ENCODE measurements around the gene ACTBL2.

The ACTBL2 gene

DNA sequence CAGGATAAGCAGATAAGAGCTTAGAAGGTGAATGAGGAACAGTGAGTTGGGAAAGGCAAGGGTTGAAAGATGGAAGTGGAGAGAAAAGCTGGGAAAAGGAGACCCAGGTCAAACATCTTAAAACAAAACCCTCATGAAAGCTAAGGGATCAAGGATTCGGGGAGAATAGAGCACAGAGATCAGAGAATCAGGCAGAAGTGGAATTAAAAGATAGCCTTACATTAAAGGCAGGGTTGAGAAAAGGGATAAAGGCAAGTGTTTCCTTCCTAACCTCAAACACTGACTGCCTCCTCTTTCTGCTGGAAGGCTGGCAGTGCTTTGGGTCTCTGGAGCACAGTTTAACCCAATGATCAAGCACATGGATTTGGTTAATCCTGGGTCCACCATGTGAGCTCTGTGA lies 28.7 kb upstream of the ACTBL2 start:
- Histone ChIP-seq H3K9ac (ENCODE audit: insufficient read length) (no peak overlapping the region), H3K9me3 (ENCODE audit: low read depth, low read length) (no peaks in the 10 kb centered on the region), H3K4me3 (no peak overlapping the region), H3K36me3 (ENCODE audit: insufficient read depth, low read length) (no peaks in the 10 kb centered on the region), H3K27ac (no peak overlapping the region)
- no peak for DNase-seq (ENCODE audit: low read depth, low spot score)
- TF ChIP-seq POLR2AphosphoS5 (IDR thresholded peaks at IDR 0.05; ENCODE audit: borderline replicate concordance, low read depth, low read length) = no peak
- no peak for TF ChIP-seq FOXP2 (optimal IDR thresholded peaks at IDR 0.05; ENCODE audit: control extremely low read depth, extremely low read length, insufficient read depth)
- TF ChIP-seq EZH2 (IDR thresholded peaks at IDR 0.05) = no peak

DNA sequence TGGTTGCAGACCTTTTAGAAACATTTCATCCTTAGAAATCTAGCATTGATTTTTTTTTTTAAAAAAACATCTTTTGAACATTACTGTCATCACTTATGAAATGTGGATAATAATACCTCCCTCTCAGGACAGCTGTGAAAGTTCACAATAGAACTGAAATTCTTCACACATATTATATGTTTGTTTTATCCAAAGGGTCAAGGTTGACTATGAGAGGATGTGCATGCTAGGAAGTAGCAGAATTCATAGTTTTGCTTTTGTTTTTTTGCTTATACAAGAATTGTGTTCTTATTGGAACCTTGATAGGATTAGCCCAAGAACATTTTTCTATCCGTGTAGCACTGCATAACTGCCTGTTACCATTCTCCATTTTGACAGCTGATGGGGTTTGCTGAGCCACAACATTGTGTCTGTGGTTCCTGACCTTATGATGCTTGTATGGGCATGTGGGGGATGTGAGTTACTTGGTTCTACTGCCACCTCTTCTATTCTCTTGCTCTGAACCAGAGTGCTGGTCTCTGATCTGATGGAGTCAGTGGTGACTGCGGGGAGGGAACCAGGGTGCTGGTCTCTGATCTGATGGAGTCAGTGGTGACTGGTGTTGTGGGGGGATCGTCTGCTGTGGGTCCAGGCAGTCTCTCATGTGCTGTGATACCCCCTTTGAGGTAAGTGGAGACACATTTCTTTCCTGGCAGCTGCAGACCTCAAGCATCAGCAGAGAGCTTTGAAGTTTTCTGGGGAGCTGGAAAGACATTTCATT lies 27.1 kb upstream of the ACTBL2 start:
- TF ChIP-seq EZH2 (IDR thresholded peaks at IDR 0.05) (no peak), POLR2AphosphoS5 (IDR thresholded peaks at IDR 0.05; ENCODE audit: borderline replicate concordance, low read depth, low read length) (no peak), FOXP2 (optimal IDR thresholded peaks at IDR 0.05; ENCODE audit: control extremely low read depth, extremely low read length, insufficient read depth) (no peak)
- no peak for DNase-seq (ENCODE audit: low read depth, low spot score)
- Histone ChIP-seq H3K9ac (ENCODE audit: insufficient read length) (no peak overlapping the region), H3K9me3 (ENCODE audit: low read depth, low read length) (no peaks in the 10 kb centered on the region), H3K4me3 (no peak overlapping the region), H3K36me3 (ENCODE audit: insufficient read depth, low read length) (no peaks in the 10 kb centered on the region), H3K27ac (no peak overlapping the region)

DNA sequence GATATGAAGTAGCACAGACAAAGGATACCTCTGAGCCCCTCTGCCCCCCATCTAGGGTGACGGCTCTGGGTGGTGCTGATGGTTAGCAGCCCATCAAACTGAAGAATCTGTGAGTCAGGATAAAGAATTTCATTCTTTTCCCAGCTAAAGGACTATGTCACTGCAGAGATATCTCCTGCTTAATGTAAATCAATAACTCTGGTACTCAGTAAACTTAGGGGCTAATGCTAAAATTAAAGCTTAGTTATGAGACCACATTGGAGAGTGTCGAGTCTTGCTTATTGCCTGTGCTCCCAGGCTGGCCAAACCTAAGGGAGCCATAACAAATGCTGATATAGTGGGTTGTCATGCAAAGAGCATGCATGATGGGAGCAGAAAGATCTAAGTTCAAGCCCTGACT lies 25.6 kb upstream of the ACTBL2 start:
- H3K9me3 ChIP-seq (ENCODE audit: low read depth, low read length) = no peaks in the 10 kb centered on the region
- no peaks in the 10 kb centered on the region for H3K36me3 ChIP-seq (ENCODE audit: insufficient read depth, low read length)
- no peak for TF ChIP-seq EZH2 (IDR thresholded peaks at IDR 0.05)
- TF ChIP-seq POLR2AphosphoS5 (IDR thresholded peaks at IDR 0.05; ENCODE audit: borderline replicate concordance, low read depth, low read length) = no peak
- TF ChIP-seq FOXP2 (optimal IDR thresholded peaks at IDR 0.05; ENCODE audit: control extremely low read depth, extremely low read length, insufficient read depth) = no peak
- H3K27ac ChIP-seq = no peak overlapping the region
- no peak for DNase-seq (ENCODE audit: low read depth, low spot score)
- no peak overlapping the region for H3K9ac ChIP-seq (ENCODE audit: insufficient read length)
- no peak overlapping the region for H3K4me3 ChIP-seq

DNA sequence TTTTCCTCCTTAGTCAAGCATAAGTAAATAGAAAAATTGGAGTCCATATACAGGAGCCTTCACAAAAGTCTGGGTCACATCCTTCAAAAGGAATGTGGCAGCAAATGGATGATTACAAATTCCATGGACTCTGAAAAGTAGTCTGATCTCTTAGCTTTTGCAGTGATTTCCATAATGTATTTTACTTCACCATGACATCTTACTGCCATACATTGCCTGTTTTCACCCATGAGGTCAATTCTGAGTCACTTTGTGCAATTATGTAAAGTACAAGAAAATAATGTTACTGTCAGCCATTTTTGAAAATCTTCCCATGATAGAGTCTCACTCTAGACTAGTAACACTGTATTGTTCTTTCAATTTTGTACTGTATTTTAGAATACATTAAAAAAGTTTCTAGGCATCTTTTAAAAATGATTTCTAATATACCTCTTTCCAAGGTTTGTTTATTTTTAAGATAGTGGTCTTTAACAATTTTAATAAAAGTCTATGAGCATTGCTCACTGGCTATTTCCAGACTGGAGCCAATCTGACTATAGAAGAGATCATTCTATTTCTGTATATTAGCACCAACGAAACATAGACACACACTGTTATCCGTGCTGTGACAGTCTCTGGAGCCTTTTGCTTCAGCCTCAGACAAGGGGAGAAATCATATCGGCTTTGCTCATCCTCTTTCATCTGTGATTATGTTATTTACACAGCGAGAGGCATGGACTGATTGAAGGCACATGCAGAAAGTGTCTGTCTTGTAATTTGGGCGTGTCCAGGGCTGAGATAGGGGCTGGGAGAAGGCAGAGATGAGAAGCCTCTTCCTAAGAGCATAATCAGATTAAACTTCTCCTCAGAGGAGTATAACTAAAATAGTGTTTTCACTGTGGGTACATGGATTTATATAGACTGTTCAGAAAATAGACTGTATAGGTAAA lies 22.9 kb upstream of the ACTBL2 start:
- DNase-seq (ENCODE audit: low read depth, low spot score) = no peak
- no peak overlapping the region for H3K27ac ChIP-seq

DNA sequence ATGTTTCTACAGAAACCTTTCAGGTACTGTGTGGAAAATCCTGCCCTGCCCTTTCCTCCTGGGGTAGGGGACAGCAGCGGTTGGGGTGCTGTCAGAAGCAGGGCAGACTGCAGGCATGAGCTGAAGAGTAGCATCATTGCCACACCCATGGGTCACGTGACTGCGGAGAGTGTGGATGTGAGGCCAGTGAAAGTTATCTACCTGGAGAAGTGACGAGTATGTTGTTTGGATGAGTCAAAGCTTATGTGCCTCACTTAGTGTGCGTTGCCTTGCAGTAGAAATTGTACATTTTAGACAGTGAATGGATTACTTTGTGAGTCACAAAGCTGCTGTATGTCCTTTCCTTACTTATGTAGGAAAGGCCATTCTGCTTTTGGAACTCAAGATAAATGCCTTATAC lies 21.7 kb upstream of the ACTBL2 start:
- DNase-seq (ENCODE audit: low read depth, low spot score) = no peak
- Histone ChIP-seq H3K9ac (ENCODE audit: insufficient read length) (no peak overlapping the region), H3K36me3 (ENCODE audit: insufficient read depth, low read length) (no peaks in the 10 kb centered on the region), H3K4me3 (no peak overlapping the region), H3K9me3 (ENCODE audit: low read depth, low read length) (no peaks in the 10 kb centered on the region), H3K27ac (no peak overlapping the region)
- TF ChIP-seq FOXP2 (optimal IDR thresholded peaks at IDR 0.05; ENCODE audit: control extremely low read depth, extremely low read length, insufficient read depth) = no peak
- TF ChIP-seq POLR2AphosphoS5 (IDR thresholded peaks at IDR 0.05; ENCODE audit: borderline replicate concordance, low read depth, low read length) = no peak
- no peak for TF ChIP-seq EZH2 (IDR thresholded peaks at IDR 0.05)

More for the DNA sequence above, 22.9 kb upstream of the ACTBL2 start:
- no peak for TF ChIP-seq EZH2 (IDR thresholded peaks at IDR 0.05)
- TF ChIP-seq FOXP2 (optimal IDR thresholded peaks at IDR 0.05; ENCODE audit: control extremely low read depth, extremely low read length, insufficient read depth) = no peak
- no peak for TF ChIP-seq POLR2AphosphoS5 (IDR thresholded peaks at IDR 0.05; ENCODE audit: borderline replicate concordance, low read depth, low read length)
- H3K4me3 ChIP-seq = no peak overlapping the region
- H3K9ac ChIP-seq (ENCODE audit: insufficient read length) = no peak overlapping the region
- no peaks in the 10 kb centered on the region for H3K36me3 ChIP-seq (ENCODE audit: insufficient read depth, low read length)
- no peaks in the 10 kb centered on the region for H3K9me3 ChIP-seq (ENCODE audit: low read depth, low read length)

DNA sequence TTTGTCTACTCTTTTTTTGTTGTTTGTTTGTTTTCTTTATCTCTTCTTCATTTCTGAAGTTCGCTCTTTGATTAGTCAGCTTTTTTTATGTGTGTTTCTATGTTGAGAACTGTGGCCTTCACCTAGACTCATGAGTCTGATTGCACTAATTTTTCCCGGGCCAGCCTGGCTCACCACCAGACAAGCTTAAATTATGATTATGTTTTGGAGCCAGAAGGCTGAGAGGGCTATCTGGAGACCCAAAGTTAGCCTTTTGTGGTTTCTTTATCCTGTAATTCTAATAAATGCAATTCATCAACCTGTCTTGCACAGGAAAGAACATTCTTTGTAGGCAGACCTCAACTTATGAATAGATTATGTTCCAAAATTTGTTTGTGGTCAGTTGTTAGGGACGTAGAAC lies 20.8 kb upstream of the ACTBL2 start:
- no peak for DNase-seq (ENCODE audit: low read depth, low spot score)
- TF ChIP-seq EZH2 (IDR thresholded peaks at IDR 0.05) (no peak), FOXP2 (optimal IDR thresholded peaks at IDR 0.05; ENCODE audit: control extremely low read depth, extremely low read length, insufficient read depth) (no peak), POLR2AphosphoS5 (IDR thresholded peaks at IDR 0.05; ENCODE audit: borderline replicate concordance, low read depth, low read length) (no peak)
- no peak overlapping the region for H3K4me3 ChIP-seq
- H3K9ac ChIP-seq (ENCODE audit: insufficient read length) = no peak overlapping the region
- no peak overlapping the region for H3K27ac ChIP-seq
- H3K9me3 ChIP-seq (ENCODE audit: low read depth, low read length) = no peaks in the 10 kb centered on the region
- no peaks in the 10 kb centered on the region for H3K36me3 ChIP-seq (ENCODE audit: insufficient read depth, low read length)

DNA sequence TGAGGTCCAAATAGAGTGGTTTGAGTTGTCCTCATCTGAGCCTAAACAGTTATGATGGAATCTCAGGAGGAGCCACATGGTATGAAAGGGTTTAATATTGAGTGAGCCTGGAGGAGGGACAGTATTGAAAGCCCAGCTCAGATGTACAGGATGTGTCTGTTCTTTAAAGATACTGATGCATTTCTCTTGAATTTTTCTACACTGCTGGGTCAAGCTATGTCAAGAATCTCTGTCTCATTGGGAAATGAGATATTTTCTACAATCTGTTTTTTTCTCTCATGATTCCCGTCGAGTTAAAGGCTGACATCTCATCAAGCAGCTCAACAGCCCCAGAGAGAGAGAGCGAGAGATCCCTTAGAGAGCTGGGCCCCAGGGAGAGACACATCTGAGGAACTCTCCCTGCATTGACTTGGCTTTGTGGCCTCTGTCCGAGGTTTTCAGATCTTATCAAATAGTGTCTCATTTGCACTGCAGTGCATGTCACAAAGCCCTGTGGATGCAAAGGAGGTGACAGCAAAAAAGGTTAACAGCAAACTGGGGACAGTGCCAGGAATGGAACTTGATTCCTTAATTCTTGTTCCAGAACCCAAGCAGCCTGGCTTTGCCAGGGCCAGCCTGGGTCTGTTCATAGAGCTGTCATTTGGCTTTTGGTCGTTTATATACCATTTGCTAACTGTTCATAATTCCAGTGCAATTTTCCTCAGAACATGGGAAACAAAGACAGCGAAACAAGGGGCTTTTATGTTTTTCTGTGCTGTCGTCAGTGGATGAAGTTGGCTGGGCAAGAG lies 19.0 kb upstream of the ACTBL2 start:
- DNase-seq (ENCODE audit: low read depth, low spot score) = no peak
- Histone ChIP-seq H3K36me3 (ENCODE audit: insufficient read depth, low read length) (no peaks in the 10 kb centered on the region), H3K9me3 (ENCODE audit: low read depth, low read length) (no peaks in the 10 kb centered on the region), H3K9ac (ENCODE audit: insufficient read length) (no peak overlapping the region), H3K4me3 (no peak overlapping the region), H3K27ac (no peak overlapping the region)
- TF ChIP-seq FOXP2 (optimal IDR thresholded peaks at IDR 0.05; ENCODE audit: control extremely low read depth, extremely low read length, insufficient read depth) (no peak), EZH2 (IDR thresholded peaks at IDR 0.05) (no peak), POLR2AphosphoS5 (IDR thresholded peaks at IDR 0.05; ENCODE audit: borderline replicate concordance, low read depth, low read length) (no peak)

Data from SK-N-MC (cell line).